ENCODE measurements around the gene TCHHL1. TPM values are rescaled to one million over a fixed set of nuclear protein-coding genes. Genes with fewer than 3 reads are reported as not detected.

The TCHHL1 gene
- total RNA-seq, 1 experiment from 2014 or later: not detected

DNA sequence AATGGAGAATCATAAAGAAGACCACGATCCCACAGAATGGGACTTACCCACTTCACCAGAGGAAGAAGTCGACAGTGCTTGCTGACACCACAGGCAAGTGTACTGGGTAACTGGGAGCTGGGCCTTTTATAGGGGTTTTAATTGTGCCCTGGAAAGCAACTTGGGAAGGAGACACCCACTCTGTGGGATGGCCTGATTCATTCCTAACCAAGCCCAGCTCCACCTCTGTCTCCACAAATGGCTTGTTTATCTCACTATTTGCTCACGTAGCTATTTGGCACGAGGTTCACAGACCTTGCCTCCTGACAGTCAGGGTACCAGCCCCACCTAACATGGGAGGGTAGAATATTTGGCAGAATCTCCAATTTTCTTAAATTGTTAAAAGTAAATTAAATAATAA lies 26.5 kb upstream of the TCHHL1 start, which contains the start of gene TCHH (continued):
- TF ChIP-seq, protein P1, sequence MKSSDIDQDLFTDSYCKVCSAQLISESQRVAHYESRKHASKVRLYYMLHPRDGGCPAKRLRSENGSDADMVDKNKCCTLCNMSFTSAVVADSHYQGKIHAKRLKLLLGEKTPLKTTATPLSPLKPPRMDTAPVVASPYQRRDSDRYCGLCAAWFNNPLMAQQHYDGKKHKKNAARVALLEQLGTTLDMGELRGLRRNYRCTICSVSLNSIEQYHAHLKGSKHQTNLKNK (CRISPR knock-in tag; IDR thresholded peaks at IDR 0.05): no peak
- TF ChIP-seq, protein P2, sequence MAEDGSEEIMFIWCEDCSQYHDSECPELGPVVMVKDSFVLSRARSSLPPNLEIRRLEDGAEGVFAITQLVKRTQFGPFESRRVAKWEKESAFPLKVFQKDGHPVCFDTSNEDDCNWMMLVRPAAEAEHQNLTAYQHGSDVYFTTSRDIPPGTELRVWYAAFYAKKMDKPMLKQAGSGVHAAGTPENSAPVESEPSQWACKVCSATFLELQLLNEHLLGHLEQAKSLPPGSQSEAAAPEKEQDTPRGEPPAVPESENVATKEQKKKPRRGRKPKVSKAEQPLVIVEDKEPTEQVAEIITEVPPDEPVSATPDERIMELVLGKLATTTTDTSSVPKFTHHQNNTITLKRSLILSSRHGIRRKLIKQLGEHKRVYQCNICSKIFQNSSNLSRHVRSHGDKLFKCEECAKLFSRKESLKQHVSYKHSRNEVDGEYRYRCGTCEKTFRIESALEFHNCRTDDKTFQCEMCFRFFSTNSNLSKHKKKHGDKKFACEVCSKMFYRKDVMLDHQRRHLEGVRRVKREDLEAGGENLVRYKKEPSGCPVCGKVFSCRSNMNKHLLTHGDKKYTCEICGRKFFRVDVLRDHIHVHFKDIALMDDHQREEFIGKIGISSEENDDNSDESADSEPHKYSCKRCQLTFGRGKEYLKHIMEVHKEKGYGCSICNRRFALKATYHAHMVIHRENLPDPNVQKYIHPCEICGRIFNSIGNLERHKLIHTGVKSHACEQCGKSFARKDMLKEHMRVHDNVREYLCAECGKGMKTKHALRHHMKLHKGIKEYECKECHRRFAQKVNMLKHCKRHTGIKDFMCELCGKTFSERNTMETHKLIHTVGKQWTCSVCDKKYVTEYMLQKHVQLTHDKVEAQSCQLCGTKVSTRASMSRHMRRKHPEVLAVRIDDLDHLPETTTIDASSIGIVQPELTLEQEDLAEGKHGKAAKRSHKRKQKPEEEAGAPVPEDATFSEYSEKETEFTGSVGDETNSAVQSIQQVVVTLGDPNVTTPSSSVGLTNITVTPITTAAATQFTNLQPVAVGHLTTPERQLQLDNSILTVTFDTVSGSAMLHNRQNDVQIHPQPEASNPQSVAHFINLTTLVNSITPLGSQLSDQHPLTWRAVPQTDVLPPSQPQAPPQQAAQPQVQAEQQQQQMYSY (CRISPR knock-in tag; IDR thresholded peaks at IDR 0.05): no peak
- TF ChIP-seq EMX1 (CRISPR knock-in tag; IDR thresholded peaks at IDR 0.05): no peak
- TF ChIP-seq FOXJ3 (CRISPR knock-in tag; IDR thresholded peaks at IDR 0.05; ENCODE audit: borderline replicate concordance): no peak
- no peak for TF ChIP-seq GTF2I (CRISPR knock-in tag; conservative IDR thresholded peaks at IDR 0.05)
- TF ChIP-seq, protein P3, sequence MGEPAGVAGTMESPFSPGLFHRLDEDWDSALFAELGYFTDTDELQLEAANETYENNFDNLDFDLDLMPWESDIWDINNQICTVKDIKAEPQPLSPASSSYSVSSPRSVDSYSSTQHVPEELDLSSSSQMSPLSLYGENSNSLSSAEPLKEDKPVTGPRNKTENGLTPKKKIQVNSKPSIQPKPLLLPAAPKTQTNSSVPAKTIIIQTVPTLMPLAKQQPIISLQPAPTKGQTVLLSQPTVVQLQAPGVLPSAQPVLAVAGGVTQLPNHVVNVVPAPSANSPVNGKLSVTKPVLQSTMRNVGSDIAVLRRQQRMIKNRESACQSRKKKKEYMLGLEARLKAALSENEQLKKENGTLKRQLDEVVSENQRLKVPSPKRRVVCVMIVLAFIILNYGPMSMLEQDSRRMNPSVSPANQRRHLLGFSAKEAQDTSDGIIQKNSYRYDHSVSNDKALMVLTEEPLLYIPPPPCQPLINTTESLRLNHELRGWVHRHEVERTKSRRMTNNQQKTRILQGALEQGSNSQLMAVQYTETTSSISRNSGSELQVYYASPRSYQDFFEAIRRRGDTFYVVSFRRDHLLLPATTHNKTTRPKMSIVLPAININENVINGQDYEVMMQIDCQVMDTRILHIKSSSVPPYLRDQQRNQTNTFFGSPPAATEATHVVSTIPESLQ (CRISPR knock-in tag; IDR thresholded peaks at IDR 0.05): no peak
- TF ChIP-seq, protein P4, sequence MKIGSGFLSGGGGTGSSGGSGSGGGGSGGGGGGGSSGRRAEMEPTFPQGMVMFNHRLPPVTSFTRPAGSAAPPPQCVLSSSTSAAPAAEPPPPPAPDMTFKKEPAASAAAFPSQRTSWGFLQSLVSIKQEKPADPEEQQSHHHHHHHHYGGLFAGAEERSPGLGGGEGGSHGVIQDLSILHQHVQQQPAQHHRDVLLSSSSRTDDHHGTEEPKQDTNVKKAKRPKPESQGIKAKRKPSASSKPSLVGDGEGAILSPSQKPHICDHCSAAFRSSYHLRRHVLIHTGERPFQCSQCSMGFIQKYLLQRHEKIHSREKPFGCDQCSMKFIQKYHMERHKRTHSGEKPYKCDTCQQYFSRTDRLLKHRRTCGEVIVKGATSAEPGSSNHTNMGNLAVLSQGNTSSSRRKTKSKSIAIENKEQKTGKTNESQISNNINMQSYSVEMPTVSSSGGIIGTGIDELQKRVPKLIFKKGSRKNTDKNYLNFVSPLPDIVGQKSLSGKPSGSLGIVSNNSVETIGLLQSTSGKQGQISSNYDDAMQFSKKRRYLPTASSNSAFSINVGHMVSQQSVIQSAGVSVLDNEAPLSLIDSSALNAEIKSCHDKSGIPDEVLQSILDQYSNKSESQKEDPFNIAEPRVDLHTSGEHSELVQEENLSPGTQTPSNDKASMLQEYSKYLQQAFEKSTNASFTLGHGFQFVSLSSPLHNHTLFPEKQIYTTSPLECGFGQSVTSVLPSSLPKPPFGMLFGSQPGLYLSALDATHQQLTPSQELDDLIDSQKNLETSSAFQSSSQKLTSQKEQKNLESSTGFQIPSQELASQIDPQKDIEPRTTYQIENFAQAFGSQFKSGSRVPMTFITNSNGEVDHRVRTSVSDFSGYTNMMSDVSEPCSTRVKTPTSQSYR (CRISPR knock-in tag; IDR thresholded peaks at IDR 0.05): no peak

DNA sequence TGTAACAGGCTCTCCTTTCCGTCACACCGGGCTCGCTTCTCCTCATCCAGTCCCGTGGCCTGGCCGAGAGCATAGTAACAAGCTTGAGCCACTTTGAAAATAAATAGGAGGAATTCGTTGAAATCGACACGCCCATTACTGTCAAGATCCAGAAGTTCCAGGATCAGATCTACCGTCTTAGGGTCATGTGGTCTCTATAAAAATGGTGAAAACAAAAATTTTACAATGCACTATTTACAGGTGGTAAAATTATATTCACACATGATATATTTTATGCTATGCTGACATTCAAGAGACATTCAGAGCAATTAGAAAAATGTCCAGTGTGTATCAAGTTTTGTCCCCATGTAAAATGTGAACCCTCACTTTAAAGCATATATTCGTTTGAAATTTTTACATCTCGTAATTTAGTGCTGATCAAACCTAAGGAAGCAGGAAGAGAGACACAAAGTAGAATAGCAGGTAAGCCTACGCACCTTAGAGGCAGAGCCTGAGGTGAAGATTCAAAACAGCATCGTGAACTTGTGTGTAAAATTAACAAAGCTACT lies 24.1 kb upstream of the TCHHL1 start:
- CTCF ChIA-PET: interaction anchor here (1.6 to 5.8 kb wide), 3 partner anchors 45 to 145 kb away, joined by 4 to 41 read pairs (median 5); no protein-coding TSS in a partner anchor
- DNase-seq (ENCODE audit: low spot score) (no peak), ATAC-seq (no peak)
- H3K27me3 Mint-ChIP-seq (ENCODE audit: low read depth): no peaks in the 10 kb centered on the region; the same call in 1 of the 2 replicates
- peaks cover 7% of the 10 kb centered on the region; the same call in 1 of the 2 replicates for H3K36me3 Mint-ChIP-seq
- H3K9me3 Mint-ChIP-seq: peaks cover 17% of the 10 kb centered on the region
- H3K4me3 Mint-ChIP-seq: no peak overlapping the region
- H3K27ac Mint-ChIP-seq: no peak overlapping the region
- POLR2A ChIA-PET: no interaction called here
- no peaks in the 10 kb centered on the region; the same call in 1 of the 2 replicates for H3K4me1 Mint-ChIP-seq
- TF ChIP-seq, protein P5, sequence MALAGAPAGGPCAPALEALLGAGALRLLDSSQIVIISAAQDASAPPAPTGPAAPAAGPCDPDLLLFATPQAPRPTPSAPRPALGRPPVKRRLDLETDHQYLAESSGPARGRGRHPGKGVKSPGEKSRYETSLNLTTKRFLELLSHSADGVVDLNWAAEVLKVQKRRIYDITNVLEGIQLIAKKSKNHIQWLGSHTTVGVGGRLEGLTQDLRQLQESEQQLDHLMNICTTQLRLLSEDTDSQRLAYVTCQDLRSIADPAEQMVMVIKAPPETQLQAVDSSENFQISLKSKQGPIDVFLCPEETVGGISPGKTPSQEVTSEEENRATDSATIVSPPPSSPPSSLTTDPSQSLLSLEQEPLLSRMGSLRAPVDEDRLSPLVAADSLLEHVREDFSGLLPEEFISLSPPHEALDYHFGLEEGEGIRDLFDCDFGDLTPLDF (CRISPR knock-in tag; IDR thresholded peaks at IDR 0.05): no peak
- TF ChIP-seq, protein P6, sequence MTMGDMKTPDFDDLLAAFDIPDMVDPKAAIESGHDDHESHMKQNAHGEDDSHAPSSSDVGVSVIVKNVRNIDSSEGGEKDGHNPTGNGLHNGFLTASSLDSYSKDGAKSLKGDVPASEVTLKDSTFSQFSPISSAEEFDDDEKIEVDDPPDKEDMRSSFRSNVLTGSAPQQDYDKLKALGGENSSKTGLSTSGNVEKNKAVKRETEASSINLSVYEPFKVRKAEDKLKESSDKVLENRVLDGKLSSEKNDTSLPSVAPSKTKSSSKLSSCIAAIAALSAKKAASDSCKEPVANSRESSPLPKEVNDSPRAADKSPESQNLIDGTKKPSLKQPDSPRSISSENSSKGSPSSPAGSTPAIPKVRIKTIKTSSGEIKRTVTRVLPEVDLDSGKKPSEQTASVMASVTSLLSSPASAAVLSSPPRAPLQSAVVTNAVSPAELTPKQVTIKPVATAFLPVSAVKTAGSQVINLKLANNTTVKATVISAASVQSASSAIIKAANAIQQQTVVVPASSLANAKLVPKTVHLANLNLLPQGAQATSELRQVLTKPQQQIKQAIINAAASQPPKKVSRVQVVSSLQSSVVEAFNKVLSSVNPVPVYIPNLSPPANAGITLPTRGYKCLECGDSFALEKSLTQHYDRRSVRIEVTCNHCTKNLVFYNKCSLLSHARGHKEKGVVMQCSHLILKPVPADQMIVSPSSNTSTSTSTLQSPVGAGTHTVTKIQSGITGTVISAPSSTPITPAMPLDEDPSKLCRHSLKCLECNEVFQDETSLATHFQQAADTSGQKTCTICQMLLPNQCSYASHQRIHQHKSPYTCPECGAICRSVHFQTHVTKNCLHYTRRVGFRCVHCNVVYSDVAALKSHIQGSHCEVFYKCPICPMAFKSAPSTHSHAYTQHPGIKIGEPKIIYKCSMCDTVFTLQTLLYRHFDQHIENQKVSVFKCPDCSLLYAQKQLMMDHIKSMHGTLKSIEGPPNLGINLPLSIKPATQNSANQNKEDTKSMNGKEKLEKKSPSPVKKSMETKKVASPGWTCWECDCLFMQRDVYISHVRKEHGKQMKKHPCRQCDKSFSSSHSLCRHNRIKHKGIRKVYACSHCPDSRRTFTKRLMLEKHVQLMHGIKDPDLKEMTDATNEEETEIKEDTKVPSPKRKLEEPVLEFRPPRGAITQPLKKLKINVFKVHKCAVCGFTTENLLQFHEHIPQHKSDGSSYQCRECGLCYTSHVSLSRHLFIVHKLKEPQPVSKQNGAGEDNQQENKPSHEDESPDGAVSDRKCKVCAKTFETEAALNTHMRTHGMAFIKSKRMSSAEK (CRISPR knock-in tag; IDR thresholded peaks at IDR 0.05; ENCODE audit: borderline replicate concordance): no peak
- no peak for TF ChIP-seq GTF2I (CRISPR knock-in tag; conservative IDR thresholded peaks at IDR 0.05)
- TF ChIP-seq RORB (CRISPR knock-in tag; IDR thresholded peaks at IDR 0.05): no peak
- no peak for TF ChIP-seq ZNF671 (CRISPR knock-in tag; IDR thresholded peaks at IDR 0.05)
- no peak for TF ChIP-seq NFYB (CRISPR knock-in tag; conservative IDR thresholded peaks at IDR 0.05; ENCODE audit: low read depth)
- TF ChIP-seq MXD4 (CRISPR knock-in tag; IDR thresholded peaks at IDR 0.05; ENCODE audit: borderline replicate concordance): no peak
- TF ChIP-seq, protein P7, sequence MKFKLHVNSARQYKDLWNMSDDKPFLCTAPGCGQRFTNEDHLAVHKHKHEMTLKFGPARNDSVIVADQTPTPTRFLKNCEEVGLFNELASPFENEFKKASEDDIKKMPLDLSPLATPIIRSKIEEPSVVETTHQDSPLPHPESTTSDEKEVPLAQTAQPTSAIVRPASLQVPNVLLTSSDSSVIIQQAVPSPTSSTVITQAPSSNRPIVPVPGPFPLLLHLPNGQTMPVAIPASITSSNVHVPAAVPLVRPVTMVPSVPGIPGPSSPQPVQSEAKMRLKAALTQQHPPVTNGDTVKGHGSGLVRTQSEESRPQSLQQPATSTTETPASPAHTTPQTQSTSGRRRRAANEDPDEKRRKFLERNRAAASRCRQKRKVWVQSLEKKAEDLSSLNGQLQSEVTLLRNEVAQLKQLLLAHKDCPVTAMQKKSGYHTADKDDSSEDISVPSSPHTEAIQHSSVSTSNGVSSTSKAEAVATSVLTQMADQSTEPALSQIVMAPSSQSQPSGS (CRISPR knock-in tag; IDR thresholded peaks at IDR 0.05; ENCODE audit: borderline replicate concordance, low read depth): no peak
- TF ChIP-seq, protein P8, sequence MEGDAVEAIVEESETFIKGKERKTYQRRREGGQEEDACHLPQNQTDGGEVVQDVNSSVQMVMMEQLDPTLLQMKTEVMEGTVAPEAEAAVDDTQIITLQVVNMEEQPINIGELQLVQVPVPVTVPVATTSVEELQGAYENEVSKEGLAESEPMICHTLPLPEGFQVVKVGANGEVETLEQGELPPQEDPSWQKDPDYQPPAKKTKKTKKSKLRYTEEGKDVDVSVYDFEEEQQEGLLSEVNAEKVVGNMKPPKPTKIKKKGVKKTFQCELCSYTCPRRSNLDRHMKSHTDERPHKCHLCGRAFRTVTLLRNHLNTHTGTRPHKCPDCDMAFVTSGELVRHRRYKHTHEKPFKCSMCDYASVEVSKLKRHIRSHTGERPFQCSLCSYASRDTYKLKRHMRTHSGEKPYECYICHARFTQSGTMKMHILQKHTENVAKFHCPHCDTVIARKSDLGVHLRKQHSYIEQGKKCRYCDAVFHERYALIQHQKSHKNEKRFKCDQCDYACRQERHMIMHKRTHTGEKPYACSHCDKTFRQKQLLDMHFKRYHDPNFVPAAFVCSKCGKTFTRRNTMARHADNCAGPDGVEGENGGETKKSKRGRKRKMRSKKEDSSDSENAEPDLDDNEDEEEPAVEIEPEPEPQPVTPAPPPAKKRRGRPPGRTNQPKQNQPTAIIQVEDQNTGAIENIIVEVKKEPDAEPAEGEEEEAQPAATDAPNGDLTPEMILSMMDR (IDR thresholded peaks at IDR 0.05): no peak
- no peak for TF ChIP-seq NFATC4 (CRISPR knock-in tag; IDR thresholded peaks at IDR 0.05)
- TF ChIP-seq TP53 (CRISPR knock-in tag; IDR thresholded peaks at IDR 0.05): no peak
- no peak for TF ChIP-seq TEAD1 (CRISPR knock-in tag; IDR thresholded peaks at IDR 0.05)

Measured in WTC11 (cell line).